Central memory CD4-positive, alpha-beta T cell (primary cell): ENCODE data around the gene STXBP3.

Experiments
- DNase-seq: peaks from one replicate; pipeline ENCODE4 v3.0.0; 2022

Gene STXBP3

DNA sequence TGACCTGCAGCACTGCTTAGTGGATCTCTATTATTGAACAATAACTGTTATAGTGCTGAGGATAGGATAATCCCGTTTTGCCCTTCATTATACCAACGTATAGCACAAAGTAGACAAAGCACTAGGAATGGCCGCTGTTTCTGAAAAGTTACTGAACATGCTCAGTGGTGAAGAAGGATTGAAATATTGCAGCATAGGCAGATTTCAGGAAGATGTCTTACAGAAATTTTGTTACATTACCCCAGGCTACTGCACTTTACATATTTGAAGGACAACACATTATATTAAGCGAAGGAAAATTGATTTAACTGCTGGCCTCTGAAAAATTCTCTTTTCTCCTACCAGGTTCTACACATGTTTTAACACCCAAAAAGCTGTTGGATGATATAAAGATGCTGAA lies 62.0 kb downstream of the STXBP3 start:
- DNase-seq: no peak

DNA sequence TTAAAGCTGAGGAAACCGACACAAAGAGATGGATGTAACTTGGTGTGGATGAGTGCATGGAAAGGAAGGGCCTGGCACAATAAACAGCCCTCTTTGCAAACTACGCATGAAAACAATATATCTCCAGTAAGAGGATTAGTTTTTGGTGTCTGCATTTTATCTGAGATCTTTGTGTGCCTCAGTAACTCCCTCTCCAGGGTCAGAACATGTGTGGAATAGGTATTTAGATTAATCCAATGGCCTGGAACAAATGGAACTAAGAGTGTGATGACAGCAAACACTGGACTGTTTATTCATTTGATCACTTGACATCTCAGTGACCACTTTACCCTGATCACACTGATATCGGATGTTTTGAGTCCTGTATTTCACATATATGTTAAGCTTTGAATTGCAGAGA lies 65.1 kb downstream of the STXBP3 start:
- no peak for DNase-seq

DNA sequence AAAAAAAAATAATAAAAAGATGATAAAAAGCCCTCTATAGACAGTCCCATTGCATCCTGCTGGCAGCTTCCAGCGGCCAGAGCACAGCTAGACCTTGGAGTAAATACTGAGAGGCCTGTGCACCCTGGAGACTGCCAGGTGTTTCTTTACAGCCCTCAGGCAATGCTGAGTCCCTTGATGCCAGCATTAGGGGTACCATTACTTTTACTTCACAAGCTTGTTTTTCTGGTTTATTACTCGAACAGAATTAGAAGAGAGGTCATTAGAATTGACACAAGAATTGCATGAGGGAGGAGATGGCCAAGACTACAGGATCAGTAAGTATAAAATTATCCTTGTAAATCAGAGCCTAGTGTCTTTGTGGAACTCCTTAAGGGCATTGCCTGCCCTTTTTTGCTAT lies 66.9 kb downstream of the STXBP3 start:
- no peak for DNase-seq

DNA sequence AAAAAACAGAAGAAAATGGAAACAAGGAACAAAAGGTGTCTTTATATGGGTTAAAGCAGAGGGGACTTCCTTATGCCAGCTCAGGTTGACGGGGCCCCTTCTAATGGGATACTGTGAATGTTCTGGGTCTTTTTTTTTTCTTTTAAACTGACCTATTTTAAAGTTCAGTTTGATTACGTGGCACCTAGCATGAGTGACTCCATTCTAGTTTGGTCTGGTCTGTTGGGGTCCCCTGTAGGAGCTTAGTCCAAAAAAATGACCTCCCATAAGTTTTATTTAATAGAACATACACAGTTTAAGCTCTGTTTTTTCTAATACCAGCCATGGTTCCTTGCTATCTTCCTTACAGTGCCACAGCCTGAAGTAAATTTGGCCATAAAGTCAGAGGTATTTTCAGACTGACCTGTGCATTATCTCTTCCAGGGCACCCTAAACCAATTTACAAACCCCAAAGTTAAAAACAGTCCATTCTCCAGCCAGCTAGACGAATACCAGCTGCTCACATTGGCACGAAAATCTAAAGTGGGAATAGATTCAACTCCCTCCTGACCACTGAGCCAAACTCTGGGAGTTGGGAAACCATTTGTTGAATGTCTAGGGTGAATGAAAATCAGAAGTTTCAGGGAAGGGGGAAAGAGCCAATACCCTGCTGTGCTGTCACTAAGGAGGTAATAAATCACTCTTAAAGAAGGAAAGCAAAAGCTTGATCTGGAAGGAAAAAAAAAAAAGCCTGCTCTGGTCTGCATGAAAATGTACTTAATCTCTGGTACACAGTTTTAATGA lies 68.1 kb downstream of the STXBP3 start:
- no peak for DNase-seq

DNA sequence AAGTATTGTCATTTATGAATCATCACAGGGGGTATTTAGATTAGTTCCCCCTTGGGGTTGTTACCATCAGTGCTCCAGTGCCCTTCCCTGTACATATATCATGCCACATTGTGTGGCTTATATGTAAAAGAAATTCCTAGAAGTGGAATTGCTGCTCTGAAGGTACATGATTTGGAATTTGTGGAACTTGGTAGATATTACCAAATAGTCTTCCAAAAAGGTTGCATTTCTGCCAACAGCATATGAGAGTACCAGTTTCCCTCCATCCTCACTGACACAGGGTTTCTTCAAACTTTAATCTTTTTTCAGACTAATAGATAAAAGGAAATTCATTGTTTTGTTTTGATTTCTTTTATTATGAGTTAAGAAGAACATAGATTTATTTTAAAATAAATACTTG lies 69.1 kb downstream of the STXBP3 start:
- no peak for DNase-seq

DNA sequence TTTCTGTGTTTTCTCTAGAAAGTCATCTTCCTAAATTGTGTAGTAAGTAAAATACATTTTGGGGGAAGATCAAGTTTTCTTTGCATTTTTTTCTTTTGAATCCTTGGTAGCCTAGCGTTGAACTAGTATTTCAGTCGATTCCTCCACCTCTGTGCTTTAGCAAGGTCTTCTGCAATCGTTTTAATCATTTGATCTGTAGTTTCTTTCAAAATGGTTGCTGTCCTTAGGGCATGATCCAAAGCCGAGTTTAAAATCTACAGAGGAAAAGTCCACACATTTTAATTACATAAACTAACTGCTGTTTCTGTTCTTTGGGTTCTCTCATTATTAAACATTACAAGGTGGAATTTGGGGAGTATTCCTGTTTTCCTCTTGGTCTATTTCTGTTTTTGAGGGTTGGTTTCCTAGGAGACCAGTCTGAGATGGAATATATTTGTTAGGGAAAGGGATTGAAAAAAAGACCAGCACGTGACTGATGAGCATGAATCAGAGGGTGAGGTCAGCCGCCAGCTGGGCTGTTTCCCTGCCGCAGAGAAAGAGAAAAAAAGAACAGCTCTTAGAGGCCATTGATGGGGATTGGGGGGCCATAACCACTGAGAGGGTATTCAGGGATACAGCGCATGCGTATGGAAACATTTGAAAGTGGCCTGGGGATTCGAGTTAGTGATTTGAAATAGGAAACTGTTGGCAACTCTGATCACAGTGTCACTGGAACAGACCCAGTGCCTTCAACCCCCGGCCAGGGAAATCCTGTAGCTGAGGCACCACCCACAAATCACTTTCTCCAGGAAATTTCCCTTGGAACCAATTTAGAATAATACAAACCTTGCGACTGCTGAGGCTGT lies 69.8 kb downstream of the STXBP3 start:
- no peak for DNase-seq

DNA sequence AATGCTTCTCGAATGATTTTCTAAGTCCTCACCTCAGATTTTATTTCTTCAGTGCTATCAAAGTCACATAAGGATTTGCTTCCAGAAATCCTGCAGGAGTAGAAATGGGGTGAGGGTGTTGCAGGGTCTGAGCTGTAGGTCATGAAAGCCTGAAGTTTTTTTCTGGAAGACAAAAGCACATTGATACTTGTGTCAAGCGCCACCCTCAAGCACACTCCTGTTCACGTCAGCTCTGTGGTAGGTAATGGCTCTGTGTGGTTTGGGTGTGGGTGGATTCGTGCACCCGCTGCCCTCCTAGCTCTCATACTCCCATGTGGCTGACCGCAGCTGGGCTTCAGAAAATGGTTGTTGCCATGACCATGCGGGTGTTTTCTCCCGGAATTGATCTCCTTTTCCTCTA lies 70.5 kb downstream of the STXBP3 start:
- DNase-seq: no peak

DNA sequence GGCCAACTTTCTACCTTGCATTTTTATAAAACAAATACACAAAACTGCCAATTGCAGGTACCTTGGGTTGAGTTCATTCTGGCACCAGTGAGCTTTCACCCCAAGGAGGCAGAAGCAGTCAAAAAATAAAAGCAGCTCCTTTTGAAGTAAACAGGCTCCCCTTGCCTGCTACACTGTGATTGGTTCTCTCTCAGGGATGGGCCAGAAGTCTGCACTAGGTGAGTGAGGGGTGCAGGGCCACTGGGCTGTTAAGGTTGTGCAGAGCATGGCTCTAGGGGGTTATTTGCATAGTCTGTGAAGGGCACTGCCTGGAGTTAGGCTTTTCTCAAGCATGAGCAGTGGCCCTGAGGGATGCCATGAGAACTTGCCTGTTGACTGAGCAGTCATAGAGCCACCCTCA lies 71.3 kb downstream of the STXBP3 start:
- no peak for DNase-seq

DNA sequence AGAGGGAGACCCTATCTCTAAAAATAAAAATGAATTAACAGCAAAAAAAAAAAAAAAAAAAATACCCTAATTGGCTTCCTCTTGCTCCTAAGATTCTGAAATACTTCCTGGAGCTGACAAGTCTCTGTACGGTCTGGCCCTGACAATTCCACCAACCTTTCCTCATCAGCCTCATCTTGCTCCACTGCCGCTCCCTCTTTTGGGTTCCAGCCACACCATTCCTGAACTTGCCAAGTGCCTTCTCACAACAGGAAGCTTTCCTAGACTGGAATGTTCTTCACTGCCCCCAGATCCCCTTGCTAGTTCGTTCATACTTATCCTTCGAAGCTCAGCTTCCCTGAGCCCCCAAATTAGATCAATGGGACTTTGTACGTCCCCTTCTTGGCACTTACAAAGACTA lies 73.4 kb downstream of the STXBP3 start:
- no peak for DNase-seq

DNA sequence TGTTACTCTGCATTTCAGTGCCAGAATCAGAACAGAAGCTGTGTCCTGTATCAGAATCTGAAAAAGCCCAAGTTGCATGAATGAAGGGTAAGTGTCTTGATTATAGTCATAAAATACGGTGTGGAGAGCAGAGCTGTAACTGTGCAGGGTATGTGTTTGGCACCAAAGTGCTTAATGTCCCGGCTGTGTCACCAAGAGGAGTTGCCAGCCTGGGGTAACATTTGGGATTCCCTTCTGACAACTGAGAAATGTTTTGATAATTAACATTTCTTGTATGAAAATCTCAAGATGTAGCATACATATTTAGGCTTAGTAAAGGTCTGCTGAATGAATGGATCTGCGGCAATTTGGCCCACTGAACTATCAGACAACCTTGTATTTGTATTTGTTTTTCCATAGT lies 77.2 kb downstream of the STXBP3 start:
- DNase-seq: no peak

DNA sequence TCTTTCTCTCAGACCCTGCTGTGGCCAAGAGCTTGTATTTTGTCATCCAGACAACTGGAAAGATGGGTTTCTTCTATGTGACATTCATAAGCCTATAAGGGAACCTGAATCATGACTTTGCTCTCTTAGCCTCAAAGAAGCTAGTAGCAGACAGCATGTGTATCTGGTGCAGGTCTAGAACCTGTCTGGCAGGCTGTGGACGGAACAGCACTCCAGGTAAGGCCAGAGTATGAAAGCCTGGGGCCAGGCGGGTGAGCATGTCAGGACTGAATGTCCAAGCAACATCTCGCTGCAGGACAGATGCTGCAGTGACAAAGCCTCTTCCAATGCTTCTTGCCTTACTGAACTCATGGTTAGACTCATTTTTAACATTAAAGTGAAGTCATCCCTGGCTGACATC lies 77.6 kb downstream of the STXBP3 start:
- DNase-seq: no peak

DNA sequence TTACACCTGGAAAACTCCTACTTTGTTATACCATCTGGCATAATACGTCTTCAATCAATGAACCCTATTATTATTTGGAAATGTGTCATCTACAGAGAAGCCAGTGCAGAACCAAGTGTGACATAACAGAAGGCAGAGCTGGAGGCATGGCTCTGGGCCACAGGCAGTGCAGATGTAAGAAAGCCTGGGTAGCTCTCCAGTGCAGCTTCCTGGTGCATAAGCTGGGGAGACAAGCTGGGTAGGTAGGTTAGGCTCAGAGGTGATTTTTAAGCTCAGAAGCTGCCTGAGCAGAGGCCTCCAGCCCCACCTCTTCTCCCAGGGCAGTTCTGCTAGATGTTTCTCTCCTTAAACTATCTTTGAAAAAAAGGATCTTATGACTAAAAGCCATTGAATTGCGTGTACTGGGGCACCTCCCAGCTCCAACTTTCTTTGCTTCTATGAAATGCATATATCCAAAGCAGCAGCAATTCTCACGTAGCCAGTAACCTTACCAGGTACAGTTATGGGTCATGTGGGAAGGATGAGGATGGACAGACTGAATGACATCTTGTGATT lies 79.7 kb downstream of the STXBP3 start:
- DNase-seq: no peak

DNA sequence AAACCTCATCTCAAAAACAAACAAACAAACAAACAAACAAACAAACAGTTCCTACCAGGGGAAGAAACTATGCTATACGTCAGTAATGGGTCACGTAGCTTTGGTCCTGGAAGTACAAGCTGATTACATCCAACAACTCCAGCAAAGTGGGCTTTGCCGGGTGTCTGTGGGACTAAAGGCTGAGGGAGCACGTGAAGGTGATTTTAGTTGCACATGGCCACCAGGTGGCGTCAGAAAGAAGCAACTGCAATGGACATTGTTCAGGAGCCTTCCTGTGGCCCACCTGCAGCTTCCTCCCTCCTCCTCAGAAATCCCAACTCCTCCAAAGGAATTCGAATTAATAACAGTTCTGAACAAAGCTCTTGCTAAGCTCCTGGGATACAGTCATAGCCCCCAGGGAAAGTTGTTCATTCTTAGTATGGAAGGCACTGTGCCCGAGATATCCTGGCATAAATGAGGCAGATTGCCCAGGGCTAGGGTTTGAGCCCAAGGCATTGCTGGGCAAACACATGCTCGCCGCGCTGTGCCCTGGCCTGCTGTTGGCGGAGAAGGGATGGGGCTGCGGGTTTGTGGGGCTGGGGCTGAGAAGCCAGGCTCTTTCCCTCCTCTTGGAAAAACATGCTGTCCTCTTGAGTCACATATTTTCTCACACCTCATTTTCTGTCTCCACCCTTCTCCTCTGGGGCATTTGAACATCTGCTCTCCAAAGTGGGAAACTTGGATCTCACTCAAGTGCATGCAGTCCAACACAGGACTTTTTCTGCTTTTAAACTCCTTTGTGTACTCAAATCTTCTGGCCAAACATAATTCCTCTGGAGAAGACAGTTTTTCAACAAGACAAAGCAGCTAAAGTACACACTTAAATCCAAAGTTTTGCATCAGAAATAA lies 81.8 kb downstream of the STXBP3 start:
- peak; percentile 56 for DNase-seq

DNA sequence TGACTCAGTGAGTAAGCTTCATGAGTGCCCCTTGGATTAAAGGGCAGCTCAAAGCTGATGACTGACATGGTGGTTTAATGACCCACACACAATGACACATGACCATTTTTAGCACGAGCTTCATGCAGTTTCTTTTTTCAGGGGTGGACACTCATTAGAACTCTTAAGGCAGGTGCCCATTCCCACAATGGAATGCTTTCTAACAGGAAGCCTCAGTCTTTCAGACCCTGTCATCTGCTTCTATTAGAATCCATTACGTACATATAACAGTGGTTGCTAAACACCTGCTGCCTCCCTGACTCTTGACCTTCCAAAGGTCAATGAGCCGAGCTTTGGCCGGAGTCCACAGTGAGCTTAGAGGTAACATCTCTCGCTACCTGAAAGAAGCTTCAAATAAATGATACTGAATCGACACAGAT lies 83.0 kb downstream of the STXBP3 start:
- DNase-seq: no peak

DNA sequence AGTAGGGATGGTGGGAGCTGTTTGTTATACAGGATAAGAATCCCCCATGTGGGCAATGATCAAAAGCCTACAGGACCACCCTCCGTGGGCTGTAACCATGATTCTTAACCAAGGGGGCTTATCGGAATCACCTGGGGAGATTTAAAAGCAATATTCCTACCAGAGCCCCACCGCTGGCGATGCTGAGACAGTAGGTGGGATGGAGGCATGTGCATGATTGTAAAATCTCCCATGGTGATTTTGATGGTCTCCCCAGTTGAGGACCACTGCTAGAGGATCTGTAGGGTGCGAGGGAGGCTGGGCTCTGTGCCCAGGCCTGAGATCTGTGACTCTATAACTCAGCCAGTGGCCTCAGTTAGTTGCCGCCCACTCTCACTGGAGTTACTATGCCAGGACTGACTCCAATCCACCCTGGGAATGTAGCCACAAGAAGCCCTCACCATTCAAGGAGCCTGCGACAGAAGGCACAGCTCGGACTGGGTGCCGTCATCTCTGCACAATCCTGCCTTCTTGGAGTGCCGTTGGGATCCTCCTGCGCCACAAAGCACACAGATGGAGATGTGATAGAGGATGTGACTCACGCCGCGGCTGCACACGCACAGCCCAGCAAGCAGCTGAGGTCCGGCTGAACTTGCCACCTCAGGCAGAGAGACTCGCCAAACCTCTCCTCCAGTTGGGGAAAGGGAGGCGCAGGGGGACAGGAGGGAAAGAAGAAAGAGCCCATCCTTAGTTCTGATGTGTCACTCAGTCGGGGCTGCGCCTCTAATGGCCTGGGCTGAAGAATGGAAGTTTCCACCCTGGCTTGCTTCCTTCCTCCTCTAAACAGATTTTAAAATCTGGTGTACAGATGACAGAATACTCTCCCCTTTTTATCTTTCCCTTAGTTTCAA lies 83.9 kb downstream of the STXBP3 start:
- DNase-seq: no peak

DNA sequence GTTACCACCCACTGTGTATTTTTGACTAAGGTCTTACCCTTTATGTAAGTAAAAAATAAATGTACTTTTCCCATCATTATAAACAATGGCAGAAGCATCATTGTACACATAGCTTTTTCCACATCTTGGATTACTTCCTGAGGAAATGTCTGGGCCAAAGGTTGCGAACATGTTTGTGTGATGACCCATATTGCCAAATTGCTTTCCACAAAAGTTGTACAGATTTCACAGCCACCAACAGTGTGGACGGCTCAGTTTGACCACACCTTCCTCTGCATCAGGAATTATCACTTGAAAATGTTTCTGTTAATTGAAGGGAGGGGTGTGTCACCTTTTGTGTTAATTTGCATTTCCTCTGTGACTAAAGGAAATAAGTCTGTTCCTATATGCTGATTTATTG lies 84.8 kb downstream of the STXBP3 start:
- DNase-seq: no peak

DNA sequence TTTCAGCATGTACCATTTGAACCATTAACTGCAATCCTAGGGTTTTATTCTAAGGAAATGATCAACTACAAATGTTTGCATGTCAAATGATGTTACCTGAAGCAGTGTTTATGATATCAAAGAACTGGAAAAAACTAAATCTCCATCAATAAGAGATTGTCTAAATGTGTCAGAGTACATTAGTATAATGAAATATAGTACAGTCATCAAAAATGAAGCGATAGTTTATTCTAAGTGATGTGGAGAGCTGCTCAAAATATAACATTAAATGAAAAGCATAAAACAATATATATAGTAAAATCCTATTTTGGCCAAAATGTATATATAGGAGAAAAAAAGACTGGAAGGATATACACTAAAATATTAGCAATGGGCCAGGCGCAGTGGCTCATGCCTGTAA lies 86.5 kb downstream of the STXBP3 start:
- no peak for DNase-seq

DNA sequence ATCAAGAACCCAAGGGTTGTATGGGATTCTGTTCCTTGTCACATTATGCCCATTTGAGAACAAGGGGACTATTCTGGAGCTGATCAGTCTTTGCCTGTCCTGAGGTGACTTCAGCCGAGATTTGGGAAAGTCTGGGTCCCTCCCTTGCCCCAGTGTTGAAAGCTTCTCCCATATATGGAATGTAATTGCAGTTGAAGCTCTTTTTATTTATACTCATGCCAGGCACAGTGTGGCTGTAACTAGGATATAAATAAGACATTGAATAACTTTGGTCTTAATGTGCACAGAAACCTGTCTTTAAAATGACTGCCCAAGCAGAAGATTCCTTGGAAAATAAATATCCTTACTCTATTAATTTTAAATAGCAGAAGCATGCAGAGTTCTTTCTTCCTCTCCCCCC lies 95.2 kb downstream of the STXBP3 start:
- no peak for DNase-seq

DNA sequence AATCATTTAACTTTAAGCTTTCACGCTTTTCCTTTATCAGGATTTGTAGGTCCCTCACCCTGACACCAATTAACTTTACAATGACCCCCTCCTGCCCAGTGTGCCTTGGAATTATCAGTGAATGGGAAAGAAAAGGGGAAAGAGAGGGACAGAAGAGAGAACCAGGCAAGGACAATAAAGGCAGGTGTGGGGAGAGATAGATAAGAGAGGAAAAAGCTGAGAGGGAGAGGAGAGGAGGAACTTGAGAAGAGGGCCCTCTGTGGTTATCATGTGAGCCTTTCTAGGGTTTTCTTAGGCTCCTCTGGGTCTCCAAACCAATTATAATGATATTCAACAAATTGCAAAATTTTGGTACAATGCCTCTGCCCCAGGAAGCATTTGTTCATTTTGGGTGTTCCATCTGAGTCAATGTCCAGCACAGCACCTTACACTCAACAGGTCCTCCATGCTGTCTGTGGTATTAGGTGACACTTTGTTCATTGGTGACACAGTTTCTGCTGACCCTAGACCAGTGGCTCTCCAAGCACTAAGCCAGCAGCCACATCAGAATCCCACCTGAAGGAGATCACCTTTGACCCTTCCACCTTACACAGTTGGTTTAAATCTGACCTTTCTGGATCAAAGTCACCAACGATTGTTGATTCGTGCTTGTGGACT lies 96.2 kb downstream of the STXBP3 start:
- no peak for DNase-seq

DNA sequence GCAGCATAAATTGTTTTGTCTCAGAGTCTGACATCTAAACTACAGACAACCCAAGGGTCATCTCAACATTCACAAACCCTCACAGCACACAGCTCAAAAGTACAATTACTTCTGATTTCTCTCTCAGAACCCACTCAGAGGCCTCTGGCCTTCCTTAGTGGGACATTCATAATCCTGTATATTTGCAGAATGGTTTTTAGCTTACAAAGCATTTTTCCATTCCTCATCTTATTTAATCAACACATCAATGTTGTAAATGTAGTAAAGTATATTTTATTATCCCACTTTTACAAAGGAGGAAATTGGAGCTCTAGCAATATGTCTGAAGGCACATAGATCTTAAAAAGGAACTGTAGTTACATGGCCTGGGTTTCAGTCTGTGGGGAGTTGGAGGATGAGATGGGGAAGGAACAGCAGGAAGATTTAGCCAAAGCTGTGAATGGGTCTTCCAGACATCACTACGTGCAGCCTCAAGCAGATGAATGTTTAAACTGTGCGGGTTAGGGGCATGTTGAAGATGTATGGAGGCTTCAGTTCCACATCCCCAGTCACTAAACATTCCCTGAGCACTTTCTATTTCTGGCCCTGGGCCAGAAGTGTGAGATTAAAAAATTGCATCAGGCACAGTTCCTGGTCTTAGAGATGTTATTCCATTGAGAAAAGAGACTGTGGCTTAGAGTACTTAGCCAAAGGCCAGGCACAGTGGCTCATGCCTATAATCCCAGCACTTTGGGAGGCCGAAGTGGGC lies 97.1 kb downstream of the STXBP3 start:
- DNase-seq: no peak

DNA sequence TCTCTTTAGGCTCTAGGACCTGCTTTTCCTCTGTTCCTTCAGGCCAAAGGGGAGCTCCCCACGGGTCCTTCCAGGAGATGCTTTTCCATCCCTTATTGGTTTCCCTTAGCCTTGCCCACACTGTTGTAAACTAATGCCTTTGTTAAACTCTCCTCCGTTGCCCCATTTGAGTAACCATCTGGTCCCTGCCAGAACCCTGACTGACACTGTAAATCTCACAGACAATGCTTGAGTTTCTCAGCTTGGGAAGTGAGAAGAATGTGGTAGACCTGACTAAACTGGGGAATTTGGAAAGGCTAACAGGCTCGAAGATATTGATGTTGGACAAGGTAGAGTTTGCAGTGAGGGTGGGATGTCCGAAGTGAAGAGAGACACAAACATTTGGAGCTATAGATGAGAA lies 99.0 kb downstream of the STXBP3 start:
- DNase-seq: no peak
